ENCODE data around the gene TRPM1.

TRPM1 gene

GRCh38 chr15:31016446-31016915 is 85.0 kb downstream of the TRPM1 start:
- no peak for DNase-seq (ENCODE audit: low spot score)

GRCh38 chr15:31014608-31014925 is 87.0 kb downstream of the TRPM1 start:
- DNase-seq (ENCODE audit: low spot score): no peak

GRCh38 chr15:31013863-31014607 is 87.5 kb downstream of the TRPM1 start:
- no peak for DNase-seq (ENCODE audit: low spot score)

GRCh38 chr15:31012455-31012854 is 89.1 kb downstream of the TRPM1 start:
- DNase-seq (ENCODE audit: low spot score): no peak

- DNase-seq (ENCODE audit: low spot score): no peak
Observed at GRCh38 chr15:31010036-31010435, 91.5 kb downstream of the TRPM1 start.

- DNase-seq (ENCODE audit: low spot score): no peak
Observed at GRCh38 chr15:31005660-31006059, 95.9 kb downstream of the TRPM1 start.

- peak; percentile 7 for DNase-seq (ENCODE audit: low spot score)
Observed at GRCh38 chr15:31004220-31004733, 97.2 kb downstream of the TRPM1 start.

- no peak for DNase-seq (ENCODE audit: low spot score)
Observed at GRCh38 chr15:31001702-31002101, 99.8 kb downstream of the TRPM1 start.

- DNase-seq (ENCODE audit: low spot score): no peak
Observed at GRCh38 chr15:30999729-31000128, 101.8 kb downstream of the TRPM1 start.

- DNase-seq (ENCODE audit: low spot score): no peak
Observed at GRCh38 chr15:30997270-30997669, 104.3 kb downstream of the TRPM1 start.

GRCh38 chr15:30992249-30992864 is 109.2 kb downstream of the TRPM1 start:
- peak; percentile 32 for DNase-seq (ENCODE audit: low spot score)

- DNase-seq (ENCODE audit: low spot score): peak; percentile 78
Observed at GRCh38 chr15:30991255-30992235, 110.0 kb downstream of the TRPM1 start, which contains the start of gene MTMR10. Gene MTMR10 (minus strand): TSS chr15:30991628. CDS start chr15:30991506, 122 bp downstream.

GRCh38 chr15:30990446-30991254 is 110.9 kb downstream of the TRPM1 start:
- peak; percentile 9 for DNase-seq (ENCODE audit: low spot score)

- DNase-seq (ENCODE audit: low spot score): peak; percentile 42
Observed at GRCh38 chr15:30990036-30990435, 111.5 kb downstream of the TRPM1 start.

- DNase-seq (ENCODE audit: low spot score): no peak
Observed at GRCh38 chr15:30985081-30985531, 116.4 kb downstream of the TRPM1 start.

GRCh38 chr15:30984542-30984941 is 117.0 kb downstream of the TRPM1 start:
- DNase-seq (ENCODE audit: low spot score): no peak

- no peak for DNase-seq (ENCODE audit: low spot score)
Observed at GRCh38 chr15:30984118-30984517, 117.4 kb downstream of the TRPM1 start.

- no peak for DNase-seq (ENCODE audit: low spot score)
Observed at GRCh38 chr15:30979457-30979856, 122.1 kb downstream of the TRPM1 start.

GRCh38 chr15:30978328-30978727 is 123.2 kb downstream of the TRPM1 start:
- DNase-seq (ENCODE audit: low spot score): no peak

GRCh38 chr15:30974112-30974511 is 127.4 kb downstream of the TRPM1 start:
- no peak for DNase-seq (ENCODE audit: low spot score)

- no peak for DNase-seq (ENCODE audit: low spot score)
Observed at GRCh38 chr15:30973379-30973778, 128.1 kb downstream of the TRPM1 start.

Measured in SW480 (cell line).